Neural progenitor cell (in vitro differentiated cells): ENCODE measurements around the gene SLC25A1. TPM values are rescaled to one million over a fixed set of nuclear protein-coding genes. Genes with fewer than 3 reads are reported as not detected.

Experiments
- DNase-seq: peaks from one replicate; pipeline ENCODE4 v3.0.0-alpha.2; 2016; ENCODE audit warnings: low spot score
- H2AFZ ChIP-seq: fragments of 200-600 bp; sonication (generic); replicated peaks from 2 replicates; pipeline ENCODE4 v1.6.1; 2016; ENCODE audit warnings: antibody characterized with exemption
- H3F3A ChIP-seq: fragments of 200-600 bp; sonication (generic); 2 replicates; pipeline ENCODE4 v1.6.1; 2016; ENCODE audit warnings: antibody characterized with exemption, low read depth
- H3K27ac ChIP-seq: fragments of 200-600 bp; sonication (generic); 2 replicates; pipeline ENCODE4 v1.5.1; 2016; ENCODE audit warnings: mild to moderate bottlenecking
- H3K27me3 ChIP-seq: fragments of 200-600 bp; sonication (generic); 2 replicates; pipeline ENCODE4 v1.6.1; 2016; ENCODE audit warnings: mild to moderate bottlenecking, moderate library complexity
- H3K36me3 ChIP-seq: fragments of 200-600 bp; sonication (generic); 2 replicates; pipeline ENCODE4 v1.5.1; 2016
- H3K4me1 ChIP-seq: fragments of 200-600 bp; sonication (generic); 2 replicates; pipeline ENCODE4 v1.6.1; 2016; ENCODE audit warnings: mixed run types
- H3K4me2 ChIP-seq: fragments of 200-600 bp; sonication (generic); 2 replicates; pipeline ENCODE4 v1.6.1; 2016
- H3K4me3 ChIP-seq: fragments of 200-600 bp; sonication (generic); 2 replicates; pipeline ENCODE4 v1.5.1; 2016
- H3K79me2 ChIP-seq: fragments of 200-600 bp; sonication (generic); 2 replicates; pipeline ENCODE4 v1.6.1; 2016; ENCODE audit warnings: low read depth
- H3K9ac ChIP-seq: fragments of 200-600 bp; sonication (generic); 2 replicates; pipeline ENCODE4 v1.6.1; 2016
- H3K9me3 ChIP-seq: fragments of 200-600 bp; sonication (generic); 2 replicates; pipeline ENCODE4 v1.5.1; 2016; ENCODE audit warnings: low read depth
- H4K20me1 ChIP-seq: fragments of 200-600 bp; sonication (generic); 2 replicates; pipeline ENCODE4 v1.6.1; 2016; ENCODE audit warnings: low read depth
- H3K27ac Mint-ChIP-seq: 3 replicates; pipeline ENCODE4 v1.8.0; 2021; ENCODE audit warnings: mixed read lengths
- H3K27me3 Mint-ChIP-seq: 2 replicates; pipeline ENCODE4 v1.8.0; 2022; ENCODE audit warnings: low read depth, mild to moderate bottlenecking, inconsistent platforms, moderate library complexity, mixed read lengths; ENCODE audit not compliant: insufficient read depth
- H3K36me3 Mint-ChIP-seq: 3 replicates; pipeline ENCODE4 v1.8.0; 2021; ENCODE audit warnings: mixed read lengths
- H3K4me1 Mint-ChIP-seq: 3 replicates; pipeline ENCODE4 v1.8.0; 2021; ENCODE audit warnings: mixed read lengths
- H3K4me3 Mint-ChIP-seq: 3 replicates; pipeline ENCODE4 v1.8.0; 2021; ENCODE audit warnings: mild to moderate bottlenecking, moderate library complexity, mixed read lengths
- H3K9me3 Mint-ChIP-seq: 3 replicates; pipeline ENCODE4 v1.8.0; 2020; ENCODE audit warnings: mixed read lengths
- CTCF ChIP-seq: fragments of 200-600 bp; sonication (generic); IDR thresholded peaks from 2 replicates; pipeline ENCODE4 v1.5.1; 2017; ENCODE audit warnings: antibody characterized with exemption, mild to moderate bottlenecking
- EZH2 ChIP-seq: fragments of 200-600 bp; sonication (generic); IDR thresholded peaks from 2 replicates; pipeline ENCODE4 v1.6.1; 2017; ENCODE audit warnings: antibody characterized with exemption, mild to moderate bottlenecking, moderate library complexity
- EZH2phosphoT487 ChIP-seq: fragments of 200-600 bp; sonication (generic); IDR thresholded peaks from 2 replicates; pipeline ENCODE4 v1.6.1; 2017; ENCODE audit warnings: antibody characterized with exemption
- total RNA-seq: library from RNA; depleted of rRNA; stranded (reverse); fragments of >200 nt; gene quantifications from 2 replicates; pipeline ENCODE4 v1.2.3, GENCODE V29; 2015; ENCODE audit warnings: low replicate concordance

Gene SLC25A1
- total RNA-seq, 1 donor from 2014 or later, result 28.6 TPM

GRCh38 chr22:19196841-19197612 lies 18.5 kb upstream of the SLC25A1 start:
- Histone ChIP-seq H3K4me2 (no peak overlapping the region), H3K4me1 (no peaks in the 10 kb centered on the region), H3K4me3 (no peak overlapping the region), H3K27ac (no peak overlapping the region), H4K20me1 (no peaks in the 10 kb centered on the region), H3K9ac (no peak overlapping the region), H2AFZ (no peak overlapping the region), H3K36me3 (no peaks in the 10 kb centered on the region), H3K27me3 (no peaks in the 10 kb centered on the region), H3F3A (no peaks in the 10 kb centered on the region), H3K79me2 (no peaks in the 10 kb centered on the region), H3K9me3 (no peaks in the 10 kb centered on the region)
- DNase-seq, result no peak
- Mint-ChIP-seq H3K9me3 (no peaks in the 10 kb centered on the region), H3K27me3 (peaks cover 3% of the 10 kb centered on the region), H3K36me3 (peaks cover 4% of the 10 kb centered on the region), H3K4me1 (no peaks in the 10 kb centered on the region), H3K27ac (no peak overlapping the region), H3K4me3 (no peak overlapping the region)
- TF ChIP-seq CTCF (no peak), EZH2phosphoT487 (no peak), EZH2 (no peak)

GRCh38 chr22:19195796-19196731 lies 17.5 kb upstream of the SLC25A1 start:
- Histone ChIP-seq H3K36me3 (no peaks in the 10 kb centered on the region), H3K9ac (no peak overlapping the region), H4K20me1 (no peaks in the 10 kb centered on the region), H3K9me3 (no peaks in the 10 kb centered on the region), H3K4me3 (no peak overlapping the region), H3F3A (no peaks in the 10 kb centered on the region), H2AFZ (no peak overlapping the region), H3K79me2 (no peaks in the 10 kb centered on the region), H3K27ac (no peak overlapping the region), H3K4me2 (no peak overlapping the region), H3K4me1 (no peaks in the 10 kb centered on the region), H3K27me3 (no peaks in the 10 kb centered on the region)
- Mint-ChIP-seq H3K36me3 (peaks cover 4% of the 10 kb centered on the region), H3K27me3 (peaks cover 5% of the 10 kb centered on the region), H3K4me1 (no peaks in the 10 kb centered on the region), H3K9me3 (no peaks in the 10 kb centered on the region), H3K4me3 (no peak overlapping the region), H3K27ac (no peak overlapping the region)
- DNase-seq, result no peak
- no peak for TF ChIP-seq CTCF
- TF ChIP-seq EZH2, result no peak
- no peak for TF ChIP-seq EZH2phosphoT487

GRCh38 chr22:19194766-19195536 lies 16.4 kb upstream of the SLC25A1 start:
- Histone ChIP-seq H3K9me3 (no peaks in the 10 kb centered on the region), H3K4me2 (no peak overlapping the region), H3K9ac (no peak overlapping the region), H4K20me1 (no peaks in the 10 kb centered on the region), H3K27me3 (no peaks in the 10 kb centered on the region), H3K4me1 (no peaks in the 10 kb centered on the region), H3K4me3 (no peak overlapping the region), H3K36me3 (no peaks in the 10 kb centered on the region), H2AFZ (no peak overlapping the region), H3K27ac (no peak overlapping the region), H3F3A (no peaks in the 10 kb centered on the region), H3K79me2 (no peaks in the 10 kb centered on the region)
- Mint-ChIP-seq H3K9me3 (no peaks in the 10 kb centered on the region), H3K4me3 (peak overlapping the region; percentile 30), H3K27ac (no peak overlapping the region), H3K36me3 (peaks cover 4% of the 10 kb centered on the region), H3K4me1 (no peaks in the 10 kb centered on the region), H3K27me3 (peaks cover 6% of the 10 kb centered on the region)
- DNase-seq, result no peak
- no peak for TF ChIP-seq EZH2
- TF ChIP-seq EZH2phosphoT487, result no peak
- no peak for TF ChIP-seq CTCF
